OCI-LY1 (cell line): ENCODE data around the gene ERN1.

Source experiments
- H2AFZ ChIP-seq: fragments of 200-600 bp; sonication (generic), shearing (Covaris generic); 2 replicates; pipeline ENCODE4 v1.6.0; 2014; ENCODE audit warnings: antibody characterized with exemption, mild to moderate bottlenecking, low read length
- H3F3A ChIP-seq: fragments of 200-600 bp; sonication (generic), shearing (Covaris generic); 2 replicates; pipeline ENCODE4 v1.6.0; 2014; ENCODE audit warnings: mild to moderate bottlenecking, antibody characterized with exemption, low read length, moderate library complexity; ENCODE audit not compliant: insufficient read depth
- H3K27ac ChIP-seq: fragments of 200-600 bp; sonication (generic); 2 replicates; pipeline ENCODE4 v1.5.1; 2014; ENCODE audit warnings: low read length, mixed run types, mild to moderate bottlenecking, low read depth; ENCODE audit not compliant: poor library complexity, severe bottlenecking
- H3K27me3 ChIP-seq: fragments of 200-600 bp; sonication (generic); 2 replicates; pipeline ENCODE4 v1.6.0; 2014; ENCODE audit warnings: antibody characterized with exemption, mild to moderate bottlenecking, low read length, moderate library complexity; ENCODE audit not compliant: insufficient read depth
- H3K36me3 ChIP-seq: fragments of 200-600 bp; sonication (generic); 2 replicates; pipeline ENCODE4 v1.6.1; 2014; ENCODE audit warnings: mild to moderate bottlenecking, antibody characterized with exemption, low read length, moderate library complexity, mixed read lengths; ENCODE audit not compliant: insufficient read depth
- H3K4me1 ChIP-seq: fragments of 200-600 bp; sonication (generic); 2 replicates; pipeline ENCODE4 v1.5.1; 2014; ENCODE audit warnings: mild to moderate bottlenecking, low read length, moderate library complexity; ENCODE audit not compliant: insufficient read depth, severe bottlenecking
- H3K4me2 ChIP-seq: fragments of 200-600 bp; sonication (generic), shearing (Covaris generic); 2 replicates; pipeline ENCODE4 v1.6.1; 2014; ENCODE audit warnings: low read length
- H3K4me3 ChIP-seq: fragments of 200-600 bp; sonication (generic); 2 replicates; pipeline ENCODE4 v1.5.1; 2014; ENCODE audit warnings: low read length, low read depth, mild to moderate bottlenecking, mixed read lengths; ENCODE audit not compliant: poor library complexity, severe bottlenecking
- H3K79me2 ChIP-seq: fragments of 200-600 bp; shearing (Covaris generic); 2 replicates; pipeline ENCODE4 v1.6.1; 2016; ENCODE audit warnings: mixed run types, low read length, mixed read lengths; ENCODE audit not compliant: insufficient read depth
- H3K9ac ChIP-seq: fragments of 200-600 bp; sonication (generic), shearing (Covaris generic); 2 replicates; pipeline ENCODE4 v1.6.1; 2014; ENCODE audit warnings: mild to moderate bottlenecking, low read length, mixed read lengths
- H3K9me2 ChIP-seq: fragments of 200-600 bp; sonication (generic), shearing (Covaris generic); 2 replicates; pipeline ENCODE4 v1.6.1; 2014; ENCODE audit warnings: low read depth, mild to moderate bottlenecking, low read length, mixed read lengths
- H3K9me3 ChIP-seq: fragments of 200-600 bp; shearing (Covaris generic); 2 replicates; pipeline ENCODE4 v1.6.1; 2014; ENCODE audit warnings: low read length, mixed read lengths
- H4K20me1 ChIP-seq: fragments of 200-600 bp; sonication (generic), shearing (Covaris generic); 2 replicates; pipeline ENCODE4 v1.6.0; 2016; ENCODE audit warnings: mild to moderate bottlenecking, low read length; ENCODE audit not compliant: insufficient read depth
- CTCF ChIP-seq: fragments of 200-600 bp; sonication (generic), shearing (Covaris generic); IDR thresholded peaks from 2 replicates; pipeline ENCODE4 v1.5.1; 2017; ENCODE audit warnings: mild to moderate bottlenecking, antibody characterized with exemption, low read length, moderate library complexity, mixed read lengths
- EZH2 ChIP-seq: fragments of 200-600 bp; sonication (generic), shearing (Covaris generic); IDR thresholded peaks from 2 replicates; pipeline ENCODE4 v1.8.0; 2017; ENCODE audit warnings: borderline replicate concordance, mixed run types, mild to moderate bottlenecking, antibody characterized with exemption, low read length, moderate library complexity, mixed read lengths

ERN1 gene

GRCh38 chr17:64161380-64162176 is 31.6 kb upstream of the ERN1 start:
- Histone ChIP-seq H3K9me2 (no peaks in the 10 kb centered on the region), H3K4me3 (no peak overlapping the region), H3K36me3 (no peaks in the 10 kb centered on the region), H3K4me1 (no peaks in the 10 kb centered on the region), H3K27ac (no peak overlapping the region), H3F3A (no peaks in the 10 kb centered on the region), H3K27me3 (no peaks in the 10 kb centered on the region), H3K9me3 (no peaks in the 10 kb centered on the region), H2AFZ (no peak overlapping the region), H3K79me2 (no peaks in the 10 kb centered on the region), H3K9ac (no peak overlapping the region), H3K4me2 (no peak overlapping the region), H4K20me1 (no peaks in the 10 kb centered on the region)
- TF ChIP-seq CTCF: no peak
- TF ChIP-seq EZH2: no peak

- TF ChIP-seq CTCF (no peak), EZH2 (no peak)
- Histone ChIP-seq H3K9ac (no peak overlapping the region), H3K36me3 (no peaks in the 10 kb centered on the region)
Observed at GRCh38 chr17:64160378-64160777, 30.4 kb upstream of the ERN1 start.

GRCh38 chr17:64158831-64159590 is 29.1 kb upstream of the ERN1 start:
- Histone ChIP-seq H3F3A (no peaks in the 10 kb centered on the region), H3K9me2 (no peaks in the 10 kb centered on the region), H3K27ac (no peak overlapping the region), H4K20me1 (no peaks in the 10 kb centered on the region), H3K79me2 (no peaks in the 10 kb centered on the region), H3K9ac (no peak overlapping the region), H3K4me3 (no peak overlapping the region), H3K27me3 (no peaks in the 10 kb centered on the region), H3K36me3 (no peaks in the 10 kb centered on the region), H2AFZ (no peak overlapping the region), H3K4me2 (no peak overlapping the region), H3K9me3 (no peaks in the 10 kb centered on the region), H3K4me1 (no peaks in the 10 kb centered on the region)
- no peak for TF ChIP-seq EZH2
- TF ChIP-seq CTCF: no peak

More at GRCh38 chr17:64160378-64160777, 30.4 kb upstream of the ERN1 start:
- Histone ChIP-seq H3K9me2 (no peaks in the 10 kb centered on the region), H3K79me2 (no peaks in the 10 kb centered on the region), H3K4me2 (no peak overlapping the region), H3K4me3 (no peak overlapping the region), H3K4me1 (no peaks in the 10 kb centered on the region), H4K20me1 (no peaks in the 10 kb centered on the region), H3K27me3 (no peaks in the 10 kb centered on the region), H3K9me3 (no peaks in the 10 kb centered on the region), H2AFZ (no peak overlapping the region), H3K27ac (no peak overlapping the region), H3F3A (no peaks in the 10 kb centered on the region)
